Lung (tissue), 12 donors: ENCODE results near the gene LRIF1. TPM values are rescaled to one million over a fixed set of nuclear protein-coding genes. Genes with fewer than 3 reads are reported as not detected.

Source experiments
- ATAC-seq: fragments of 200-7000 bp; cut with Tn5 transposase; one replicate; pipeline ENCODE4 v1.9.1; 2020; ENCODE audit warnings: moderate number of reproducible peaks; ENCODE audit not compliant: insufficient read depth, low FRiP score
- DNase-seq, 3 donors: peaks; one replicate each; pipeline ENCODE4 v3.0.0-alpha.2; 2013 to 2017
- H3K27ac ChIP-seq, 2 donors: one replicate each; pipeline ENCODE4 v1.5.1; 2013; ENCODE audit warnings: mild to moderate bottlenecking in 2 of 2, moderate library complexity in 2 of 2, control low read depth in 1 of 2, inconsistent platforms in 1 of 2, low read depth in 1 of 2, low read length in 1 of 2
- H3K27me3 ChIP-seq, 3 donors: one replicate each; pipeline ENCODE4 v1.5.1; 2013; ENCODE audit warnings: low read length in 2 of 3; ENCODE audit not compliant: control insufficient read depth in 3 of 3, insufficient read depth in 3 of 3
- H3K36me3 ChIP-seq, 4 donors: one replicate each; pipeline ENCODE4 v1.5.1; 2013; ENCODE audit warnings: low read length in 4 of 4, mild to moderate bottlenecking in 1 of 4, moderate library complexity in 1 of 4; ENCODE audit not compliant: control insufficient read depth in 4 of 4, insufficient read depth in 4 of 4
- H3K4me1 ChIP-seq, 5 donors: one replicate each; pipeline ENCODE4 v1.5.1; 2013; ENCODE audit warnings: low read length in 5 of 5, mild to moderate bottlenecking in 2 of 5, moderate library complexity in 1 of 5; ENCODE audit not compliant: control insufficient read depth in 5 of 5, insufficient read depth in 5 of 5
- H3K4me3 ChIP-seq: one replicate; pipeline ENCODE4 v1.5.1; 2013; ENCODE audit warnings: mild to moderate bottlenecking, control low read depth, moderate library complexity
- H3K9ac ChIP-seq, 2 donors: one replicate each; pipeline ENCODE4 v1.5.1; 2013; ENCODE audit warnings: low read length in 2 of 2, control low read depth in 1 of 2; ENCODE audit not compliant: insufficient read depth in 1 of 2
- H3K9me3 ChIP-seq, 4 donors: one replicate each; pipeline ENCODE4 v1.5.1; 2013; ENCODE audit warnings: low read length in 3 of 4, mild to moderate bottlenecking in 1 of 4, moderate library complexity in 1 of 4; ENCODE audit not compliant: control insufficient read depth in 4 of 4, insufficient read depth in 3 of 4
- CTCF ChIP-seq: IDR thresholded peaks from 2 replicates; pipeline ENCODE4 v1.5.1; 2012; ENCODE audit warnings: mild to moderate bottlenecking; ENCODE audit errors: control extremely low read depth, extremely low read depth
- WGBS, 2 donors: extraction: QIAGEN DNeasy Blood & Tissue Kit; methylation state at CpG; one replicate each; pipeline ENCODE4 v1.1.7; 2013; 5-methylcytosine and 5-hydroxymethylcytosine counted together
- polyA plus RNA-seq, 2 donors: library from polyadenylated mRNA; stranded (reverse); fragments of 200-250 nt; gene quantifications; one replicate each; pipeline ENCODE4 v1.2.1, GENCODE V29; 2013
- total RNA-seq, 2 donors: library from RNA; depleted of rRNA in 1 of 2; stranded (reverse); fragments of >200 nt in 1 of 2; gene quantifications; one replicate each; pipeline ENCODE4 v1.2.1, GENCODE V29; 2014 to 2021
- donor health status: control.
- donor health status: control.
- donor health status: Bipolar disorder and iron deficiency.
- donor health status: healthy.
- donor health status: DM: yes; HTN: yes; CAD: no.

LRIF1 gene
- total and polyA plus RNA-seq, 4 donors = 8.5 to 12.2 (median 9.1) TPM

- Histone ChIP-seq H3K27me3 (no peaks in the 10 kb centered on the region), H3K9ac (no peak overlapping the region), H3K27ac (no peak overlapping the region), H3K9me3 (peaks cover 0 to 3% (median 0%) of the 10 kb centered on the region in 4 donors), H3K4me3 (no peak overlapping the region), H3K36me3 (peaks cover 0 to 1% (median 0%) of the 10 kb centered on the region in 4 donors), H3K4me1 (no peaks in the 10 kb centered on the region)
- no peak for TF ChIP-seq CTCF
- ATAC-seq (no peak), DNase-seq (no peak)
- WGBS, 2 donors = 78 to 88% methylated on average over 3 of the region's 3 CpGs
These were observed 64.8 kb downstream of the LRIF1 start for GRCh38 chr1:110898734-110899457.

GRCh38 chr1:110897681-110898080 is 66.0 kb downstream of the LRIF1 start:
- no peaks in the 10 kb centered on the region for H3K9me3 ChIP-seq

More at GRCh38 chr1:110897681-110898080, 66.0 kb downstream of the LRIF1 start:
- no peak overlapping the region for H3K27ac ChIP-seq
- no peaks in the 10 kb centered on the region for H3K27me3 ChIP-seq
- H3K4me3 ChIP-seq = no peak overlapping the region
- 52 to 83% methylated on average over 2 of the region's 2 CpGs for WGBS, 2 donors
- no peaks in the 10 kb centered on the region for H3K4me1 ChIP-seq
- TF ChIP-seq CTCF = no peak
- peaks cover 0 to 1% (median 0%) of the 10 kb centered on the region in 4 donors for H3K36me3 ChIP-seq
- ATAC-seq (no peak), DNase-seq (no peak)
- H3K9ac ChIP-seq = no peak overlapping the region

Other genes starting within 250 kb of the LRIF1 start
- 100 to 1,000 TPM in 1 of 2 donors, 10 to 100 TPM in 1; 59.9 to 118 TPM for gene CD53, start 90.8 kb downstream of the LRIF1 start, total RNA-seq
- gene CD53, start 90.8 kb downstream of the LRIF1 start, polyA plus RNA-seq = 100 to 1,000 TPM in 1 of 2 donors, 10 to 100 TPM in 1; 41.2 to 583 TPM
- 10 to 100 TPM; 28.2 to 76.1 TPM for gene DRAM2, start 176.2 kb upstream of the LRIF1 start, total RNA-seq
- 10 to 100 TPM; 34.0 to 46.8 TPM for gene DRAM2, start 176.2 kb upstream of the LRIF1 start, polyA plus RNA-seq
- gene CEPT1, start 176.3 kb upstream of the LRIF1 start, total RNA-seq = 10 to 100 TPM; 28.2 to 71.2 TPM
- gene CEPT1, start 176.3 kb upstream of the LRIF1 start, polyA plus RNA-seq = 10 to 100 TPM; 18.6 to 24.1 TPM
- 10 to 100 TPM; 39.3 to 61.6 TPM for gene DENND2D, start 236.7 kb upstream of the LRIF1 start, total RNA-seq
- 10 to 100 TPM; 49.5 to 71.7 TPM for gene DENND2D, start 236.7 kb upstream of the LRIF1 start, polyA plus RNA-seq